Progenitor cell of endocrine pancreas (in vitro differentiated cells): Measurements from ENCODE around the gene MYOM3. TPM values are rescaled to one million over a fixed set of nuclear protein-coding genes. Genes with fewer than 3 reads are reported as not detected.

Source experiments
- DNase-seq: peaks from one replicate; pipeline ENCODE4 v3.0.0; 2021; ENCODE audit warnings: low spot score; ENCODE audit not compliant: unreplicated experiment
- H3K27ac Mint-ChIP-seq: 2 replicates; pipeline ENCODE4 v1.8.0; 2021; ENCODE audit warnings: mild to moderate bottlenecking, moderate library complexity, mixed read lengths
- H3K27me3 Mint-ChIP-seq: 2 replicates; pipeline ENCODE4 v1.8.0; 2021; ENCODE audit warnings: mixed read lengths
- H3K36me3 Mint-ChIP-seq: 2 replicates; pipeline ENCODE4 v1.8.0; 2022; ENCODE audit warnings: mixed read lengths; ENCODE audit not compliant: insufficient read depth
- H3K4me1 Mint-ChIP-seq: 2 replicates; pipeline ENCODE4 v1.8.0; 2021; ENCODE audit warnings: low read depth, mixed read lengths
- H3K4me3 Mint-ChIP-seq: 2 replicates; pipeline ENCODE4 v1.8.0; 2021; ENCODE audit warnings: low read depth, mild to moderate bottlenecking, moderate library complexity, mixed read lengths
- H3K9me3 Mint-ChIP-seq: 2 replicates; pipeline ENCODE4 v1.8.0; 2021; ENCODE audit warnings: low read depth, mixed read lengths
- CTCF ChIP-seq: fragments of 200-600 bp; sonication (generic); IDR thresholded peaks from one replicate; pipeline ENCODE4 v1.5.0; 2021; ENCODE audit warnings: antibody characterized with exemption, mild to moderate bottlenecking; ENCODE audit not compliant: unreplicated experiment
- total RNA-seq: library from RNA; stranded (reverse); gene quantifications from 2 replicates; pipeline ENCODE4 v1.2.1, GENCODE V29; 2021

The MYOM3 gene
- total RNA-seq, 1 donor from 2014 or later: 0.84 TPM

- Mint-ChIP-seq H3K27me3 (peaks cover 3% of the 10 kb centered on the region), H3K27ac (no peak overlapping the region), H3K4me1 (peaks cover 5% of the 10 kb centered on the region), H3K36me3 (no peaks in the 10 kb centered on the region), H3K9me3 (no peaks in the 10 kb centered on the region), H3K4me3 (no peak overlapping the region)
- no peak for DNase-seq
- no peak for TF ChIP-seq CTCF
These were observed 19.9 kb downstream of the MYOM3 start for GRCh38 chr1:24091971-24092482.

- Mint-ChIP-seq H3K4me1 (peaks cover 4% of the 10 kb centered on the region), H3K36me3 (no peaks in the 10 kb centered on the region), H3K4me3 (no peak overlapping the region), H3K27ac (no peak overlapping the region), H3K27me3 (peaks cover 3% of the 10 kb centered on the region), H3K9me3 (no peaks in the 10 kb centered on the region)
- no peak for TF ChIP-seq CTCF
- no peak for DNase-seq
These were observed 21.2 kb downstream of the MYOM3 start for GRCh38 chr1:24090736-24091135.

DNA sequence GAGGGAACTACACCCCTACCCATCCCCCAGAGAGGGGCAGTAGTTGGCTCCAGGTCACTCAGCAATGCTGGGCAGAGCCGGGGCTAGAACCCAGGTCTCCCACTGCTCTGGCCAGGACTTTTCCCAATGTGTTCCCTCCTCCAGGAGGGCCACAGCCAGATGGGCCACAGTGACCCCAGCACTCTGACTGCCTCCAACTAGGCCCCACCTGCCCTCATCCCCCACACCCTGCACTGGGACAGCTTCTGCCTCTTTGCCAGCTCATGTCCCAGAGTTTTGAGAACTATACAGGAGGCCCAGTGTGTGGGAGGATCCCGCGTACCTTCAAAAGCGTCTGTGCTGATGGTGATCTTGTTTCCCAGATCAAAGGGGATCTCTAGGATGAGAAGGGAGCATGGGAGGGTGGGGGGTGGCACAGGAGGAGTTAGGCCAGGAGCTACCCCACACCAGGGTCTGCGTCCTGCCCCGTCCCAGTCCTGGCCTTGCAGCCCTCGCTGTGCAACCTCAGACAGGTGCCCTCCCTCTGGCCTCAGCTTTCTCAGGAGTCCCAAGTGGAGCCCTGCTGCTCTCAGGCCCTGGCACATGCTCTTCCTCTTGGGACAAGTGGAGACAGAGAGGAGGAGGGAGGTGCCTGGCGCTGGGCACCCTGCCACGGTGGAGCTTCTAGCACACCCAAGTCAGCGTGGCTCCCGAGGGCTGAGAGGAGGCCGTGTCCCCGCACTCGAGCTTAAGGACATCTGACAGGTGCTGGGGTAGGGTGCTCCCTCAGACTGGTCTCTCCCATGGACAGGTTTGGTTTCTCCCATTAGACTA lies 22.0 kb downstream of the MYOM3 start:
- no peak for TF ChIP-seq CTCF
- Mint-ChIP-seq H3K4me1 (peaks cover 4% of the 10 kb centered on the region), H3K36me3 (no peaks in the 10 kb centered on the region), H3K27me3 (peaks cover 4% of the 10 kb centered on the region), H3K4me3 (no peak overlapping the region), H3K9me3 (no peaks in the 10 kb centered on the region), H3K27ac (peak overlapping the region; percentile 60)
- DNase-seq: no peak

DNA sequence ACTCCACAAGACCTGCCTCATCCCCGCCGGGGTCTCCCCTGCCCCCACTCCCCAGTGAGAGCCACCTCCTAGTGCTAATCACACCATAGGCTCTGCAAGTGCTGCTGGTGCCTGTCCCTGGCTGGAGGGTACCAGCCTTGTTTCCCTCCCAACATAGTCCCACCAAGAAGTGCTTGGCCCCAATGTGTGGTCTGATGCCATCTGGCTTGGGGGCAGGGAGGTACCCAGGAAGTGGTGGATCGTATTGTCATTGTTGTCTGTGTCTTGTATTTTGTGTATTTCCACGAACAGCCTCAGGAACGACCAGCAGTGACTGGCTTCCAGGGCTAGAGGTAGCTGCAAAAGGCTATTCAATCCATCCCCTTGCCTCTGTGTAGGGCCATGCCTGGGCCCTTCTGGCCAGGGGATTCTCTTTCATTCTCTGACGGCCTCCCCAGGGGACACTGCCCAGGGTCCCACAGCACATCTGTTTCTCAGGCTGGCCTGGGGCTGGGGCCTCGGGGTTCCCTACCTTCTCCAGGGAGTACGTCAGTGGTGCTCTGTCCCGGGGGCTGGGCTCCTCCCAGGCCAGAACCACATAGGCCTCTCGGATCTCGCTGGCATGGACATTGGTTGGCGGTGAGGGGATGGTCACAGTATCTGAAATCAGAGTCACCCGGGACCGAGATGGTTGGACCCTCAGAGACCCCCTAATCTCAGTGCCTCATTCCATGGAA lies 22.8 kb downstream of the MYOM3 start:
- no peak for DNase-seq
- peaks cover 4% of the 10 kb centered on the region for H3K27me3 Mint-ChIP-seq
- H3K27ac Mint-ChIP-seq: no peak overlapping the region
- no peak overlapping the region for H3K4me3 Mint-ChIP-seq
- H3K36me3 Mint-ChIP-seq: no peaks in the 10 kb centered on the region
- H3K9me3 Mint-ChIP-seq: no peaks in the 10 kb centered on the region
- TF ChIP-seq CTCF: no peak
- no peaks in the 10 kb centered on the region for H3K4me1 Mint-ChIP-seq

DNA sequence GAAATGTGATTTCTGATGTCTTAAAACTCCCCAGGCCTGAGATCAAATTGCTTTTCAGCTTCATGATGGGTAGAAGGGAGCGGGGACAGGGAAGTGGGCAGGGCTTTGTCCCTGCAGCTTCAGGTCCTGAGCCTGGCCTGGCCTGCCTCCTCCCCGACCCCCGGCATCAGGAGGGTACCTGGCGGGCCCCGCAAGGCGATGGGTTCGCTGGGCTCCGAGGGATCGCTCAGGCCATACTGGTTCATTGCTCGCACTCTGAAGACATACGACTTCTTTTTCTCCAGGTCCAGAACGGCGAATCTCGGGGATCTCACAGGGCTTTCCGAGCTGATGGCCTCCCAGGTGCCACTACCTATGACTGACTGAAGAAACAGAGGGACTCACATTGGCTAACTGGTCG lies 25.5 kb downstream of the MYOM3 start:
- Mint-ChIP-seq H3K4me3 (no peak overlapping the region), H3K4me1 (no peaks in the 10 kb centered on the region), H3K27me3 (peaks cover 4% of the 10 kb centered on the region), H3K9me3 (no peaks in the 10 kb centered on the region), H3K27ac (no peak overlapping the region), H3K36me3 (no peaks in the 10 kb centered on the region)
- no peak for TF ChIP-seq CTCF
- DNase-seq: no peak
